ENCODE results near the gene C14orf132. TPM values are rescaled to one million over a fixed set of nuclear protein-coding genes. Genes with fewer than 3 reads are reported as not detected.
A peak's percentile ranks its signal among the peaks of the same experiment; 100 is the strongest.

Gene C14orf132
- total RNA-seq, 1 donor from 2014 or later = 12.0 TPM

- peaks cover 0 to 16% of the 10 kb centered on the region in 2 donors for H3K36me3 ChIP-seq
- H3K4me1 ChIP-seq = peaks cover 23% of the 10 kb centered on the region
- intact Hi-C loops (cut with DNase I) = loop anchor here (10.0 kb wide), 1 partner anchor 96 kb away; no protein-coding TSS in a partner anchor
- no peak for TF ChIP-seq POLR2A (IDR thresholded peaks at IDR 0.05)
- TF ChIP-seq CTCF (IDR thresholded peaks at IDR 0.05) = no peak
- peak; percentile 25 to 47 for TF ChIP-seq POLR2AphosphoS5 (IDR thresholded peaks at IDR 0.05; ENCODE audit: insufficient read depth in 1 of 2, low read depth in 1 of 2)
- peak overlapping the region; percentile 44 for H3K27ac ChIP-seq
- H3K4me3 ChIP-seq = no peak overlapping the region
- no peaks in the 10 kb centered on the region for H3K9me3 ChIP-seq
- no peaks in the 10 kb centered on the region for H3K27me3 ChIP-seq
- no peak for DNase-seq (ENCODE audit: extremely low spot score in 2 of 2)
These were observed 51.4 kb downstream of the C14orf132 start for GRCh38 chr14:96090441-96091148.

DNA sequence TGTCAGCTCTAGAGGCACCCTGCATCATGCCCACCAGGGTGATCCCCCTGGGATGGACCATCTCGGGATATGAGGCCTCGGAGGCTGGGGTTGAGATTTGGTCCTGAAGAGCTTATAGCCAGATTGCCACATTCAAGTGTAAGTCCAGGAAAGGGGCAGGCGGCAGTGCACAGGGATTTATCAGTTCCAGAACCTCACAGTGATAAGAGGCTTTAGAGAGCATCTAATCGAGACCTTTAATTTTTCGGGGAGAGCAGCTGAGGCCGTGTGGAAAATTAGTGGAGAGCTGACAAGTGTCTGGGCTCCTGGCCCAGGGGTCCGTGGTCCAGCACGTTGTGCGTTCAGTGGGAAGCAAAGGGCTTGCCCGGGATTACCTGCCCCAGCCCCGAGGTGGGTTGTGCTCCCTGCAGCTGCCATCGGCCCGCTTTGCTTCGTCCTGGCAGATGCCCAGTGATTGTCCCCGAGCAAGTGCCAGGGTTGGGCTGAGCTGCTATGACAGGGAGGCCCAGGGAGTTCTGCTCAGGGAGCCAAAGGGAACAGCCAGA lies 52.1 kb downstream of the C14orf132 start:
- H3K27ac ChIP-seq = no peak overlapping the region
- no peak for TF ChIP-seq CTCF (IDR thresholded peaks at IDR 0.05)
- no peak for TF ChIP-seq POLR2A (IDR thresholded peaks at IDR 0.05)
- no peak for TF ChIP-seq POLR2AphosphoS5 (IDR thresholded peaks at IDR 0.05; ENCODE audit: insufficient read depth in 1 of 2, low read depth in 1 of 2)

DNA sequence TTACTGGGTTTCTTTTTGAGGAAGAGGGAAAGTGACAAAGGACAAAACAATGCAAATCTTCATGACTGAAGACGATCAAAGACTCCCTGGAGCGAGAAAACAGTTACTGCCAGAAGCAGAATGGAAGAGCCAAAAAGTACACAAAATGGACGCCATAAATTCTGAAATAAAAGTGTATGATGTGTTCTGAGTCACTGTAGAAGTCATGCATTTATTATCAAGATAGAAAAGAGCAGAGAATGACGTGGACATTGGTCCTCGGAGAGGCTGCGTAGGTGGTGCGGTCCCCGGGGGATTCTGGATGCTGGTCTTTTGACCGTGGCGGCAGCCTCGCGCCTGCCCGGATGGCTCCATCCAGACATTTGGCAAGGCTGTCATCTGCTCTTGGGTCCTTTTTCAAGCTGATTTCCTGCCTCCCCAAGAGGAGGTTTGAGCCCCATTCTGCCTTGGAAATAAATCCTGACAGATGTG lies 52.8 kb downstream of the C14orf132 start:
- Histone ChIP-seq H3K27me3 (no peaks in the 10 kb centered on the region), H3K4me3 (no peak overlapping the region), H3K9me3 (no peaks in the 10 kb centered on the region), H3K27ac (no peak overlapping the region), H3K4me1 (peaks cover 31% of the 10 kb centered on the region), H3K36me3 (peaks cover 0 to 11% of the 10 kb centered on the region in 2 donors)
- no peak for DNase-seq (ENCODE audit: extremely low spot score in 2 of 2)
- intact Hi-C loops (cut with DNase I) = loop anchor here (10.0 kb wide), 1 partner anchor 97 kb away; no protein-coding TSS in a partner anchor
- TF ChIP-seq CTCF (IDR thresholded peaks at IDR 0.05) (no peak), POLR2A (IDR thresholded peaks at IDR 0.05) (no peak), POLR2AphosphoS5 (IDR thresholded peaks at IDR 0.05; ENCODE audit: insufficient read depth in 1 of 2, low read depth in 1 of 2) (no peak)

More for the DNA sequence above, 52.1 kb downstream of the C14orf132 start:
- H3K9me3 ChIP-seq = no peaks in the 10 kb centered on the region
- H3K36me3 ChIP-seq = peaks cover 0 to 16% of the 10 kb centered on the region in 2 donors
- peaks cover 29% of the 10 kb centered on the region for H3K4me1 ChIP-seq
- intact Hi-C loops (cut with DNase I) = loop anchor here (10.0 kb wide), 1 partner anchor 96 kb away; no protein-coding TSS in a partner anchor
- H3K27me3 ChIP-seq = no peaks in the 10 kb centered on the region
- no peak overlapping the region for H3K4me3 ChIP-seq
- DNase-seq (ENCODE audit: extremely low spot score in 2 of 2) = no peak

DNA sequence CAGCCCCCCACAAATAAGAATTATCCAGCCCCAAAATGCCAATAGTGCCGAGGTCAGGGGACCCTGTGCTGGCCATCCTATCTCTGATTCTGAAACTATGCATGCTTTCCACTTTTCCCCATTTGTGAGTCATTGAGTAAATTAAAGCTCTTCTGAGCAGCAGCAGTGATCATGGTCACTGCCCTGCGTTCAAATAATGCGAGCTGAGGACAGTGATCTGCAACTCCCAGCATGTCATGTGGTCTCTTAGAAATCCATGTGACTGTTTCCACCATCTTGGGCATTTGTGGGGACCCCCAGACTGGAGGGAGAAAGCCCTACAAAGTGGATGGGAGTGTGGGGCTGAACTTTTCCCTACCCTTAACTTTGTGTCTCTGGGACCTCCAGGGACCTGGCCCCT lies 53.8 kb downstream of the C14orf132 start:
- no peak overlapping the region for H3K27ac ChIP-seq
- no peaks in the 10 kb centered on the region for H3K27me3 ChIP-seq
- H3K4me1 ChIP-seq = peaks cover 31% of the 10 kb centered on the region
- no peak overlapping the region for H3K4me3 ChIP-seq
- no peaks in the 10 kb centered on the region for H3K9me3 ChIP-seq
- intact Hi-C loops (cut with DNase I) = loop anchor here (10.0 kb wide), 1 partner anchor 98 kb away; no protein-coding TSS in a partner anchor
- TF ChIP-seq CTCF (IDR thresholded peaks at IDR 0.05) = no peak
- no peak for TF ChIP-seq POLR2A (IDR thresholded peaks at IDR 0.05)
- TF ChIP-seq POLR2AphosphoS5 (IDR thresholded peaks at IDR 0.05; ENCODE audit: insufficient read depth in 1 of 2, low read depth in 1 of 2) = no peak
- no peak for DNase-seq (ENCODE audit: extremely low spot score in 2 of 2)
- peaks cover 0 to under 1% of the 10 kb centered on the region in 2 donors for H3K36me3 ChIP-seq
